ENCODE measurements around the gene BFSP2.

DNA sequence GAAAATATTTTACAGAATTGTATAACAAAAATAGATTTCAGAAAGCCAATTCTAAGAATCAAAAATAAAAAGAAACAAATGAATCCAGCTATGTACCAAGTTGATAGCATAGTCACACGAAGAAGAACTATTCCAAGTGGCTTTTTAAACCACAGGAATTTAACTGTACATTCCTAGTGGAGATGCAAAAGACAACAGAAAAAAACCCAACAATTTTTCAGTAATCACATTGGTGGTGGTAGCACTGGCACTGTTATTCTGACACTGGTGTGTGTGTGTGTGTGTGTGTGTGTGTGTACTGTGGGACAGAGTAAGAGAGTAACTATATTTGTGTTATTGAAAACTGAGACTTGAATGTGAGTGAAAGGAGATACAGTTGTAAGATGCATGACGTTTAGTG is 9.1 kb downstream of the BFSP2 start:
- TF ChIP-seq CTCF (IDR thresholded peaks at IDR 0.05 in 8 of 11, conservative IDR thresholded peaks at IDR 0.05 in 3 of 11) (no peak), POLR2AphosphoS5 (IDR thresholded peaks at IDR 0.05) (no peak), POLR2A (IDR thresholded peaks at IDR 0.05) (no peak)
